ENCODE measurements around the gene RFLNA. TPM values are rescaled to one million over a fixed set of nuclear protein-coding genes. Genes with fewer than 3 reads are reported as not detected.

Gene RFLNA
- total RNA-seq (2014; rRNA removed; shearing (Covaris generic)), result 1.4 and 3.7 TPM in 2 replicates

GRCh38 chr12:124294780-124295341, at the start of gene RFLNA:
Gene RFLNA, plus strand, starts transcription at chr12:124295093. Its CDS starts 337 bp downstream, at chr12:124295430.
- Histone ChIP-seq H3K36me3 (replicated peaks; ENCODE audit: control insufficient read depth, insufficient read depth, low read length) (no peaks in the 10 kb centered on the region), H3K4me3 (ENCODE audit: insufficient read depth, low read depth, low read length) (peak within 1 kb of the TSS; percentile 37), H3K27me3 (ENCODE audit: control insufficient read depth, insufficient read depth, low read length) (peaks cover 25% of the 10 kb centered on the region)
- DNase-seq, result peak; percentile 91

- DNase-seq, result no peak
- H3K4me3 ChIP-seq (ENCODE audit: insufficient read depth, low read depth, low read length), result no peak overlapping the region
- no peaks in the 10 kb centered on the region for H3K36me3 ChIP-seq (replicated peaks; ENCODE audit: control insufficient read depth, insufficient read depth, low read length)
- no peaks in the 10 kb centered on the region for H3K27me3 ChIP-seq (ENCODE audit: control insufficient read depth, insufficient read depth, low read length)
Measured at GRCh38 chr12:124247331-124247730, 47.6 kb upstream of the RFLNA start.

GRCh38 chr12:124248941-124249825, 45.7 kb upstream of the RFLNA start:
- no peak for DNase-seq
- no peaks in the 10 kb centered on the region for H3K36me3 ChIP-seq (replicated peaks; ENCODE audit: control insufficient read depth, insufficient read depth, low read length)
- no peak overlapping the region for H3K4me3 ChIP-seq (ENCODE audit: insufficient read depth, low read depth, low read length)
- no peaks in the 10 kb centered on the region for H3K27me3 ChIP-seq (ENCODE audit: control insufficient read depth, insufficient read depth, low read length)

GRCh38 chr12:124251186-124251585, 43.7 kb upstream of the RFLNA start:
- Histone ChIP-seq H3K27me3 (ENCODE audit: control insufficient read depth, insufficient read depth, low read length) (no peaks in the 10 kb centered on the region; the same call in 1 of the 2 replicates), H3K4me3 (ENCODE audit: insufficient read depth, low read depth, low read length) (no peak overlapping the region), H3K36me3 (replicated peaks; ENCODE audit: control insufficient read depth, insufficient read depth, low read length) (no peaks in the 10 kb centered on the region)
- DNase-seq, result no peak

GRCh38 chr12:124252964-124253363, 41.9 kb upstream of the RFLNA start:
- H3K36me3 ChIP-seq (replicated peaks; ENCODE audit: control insufficient read depth, insufficient read depth, low read length), result no peaks in the 10 kb centered on the region
- no peak overlapping the region for H3K4me3 ChIP-seq (ENCODE audit: insufficient read depth, low read depth, low read length)
- DNase-seq, result no peak
- H3K27me3 ChIP-seq (ENCODE audit: control insufficient read depth, insufficient read depth, low read length), result no peaks in the 10 kb centered on the region; the same call in 1 of the 2 replicates

- DNase-seq, result no peak
- no peaks in the 10 kb centered on the region for H3K36me3 ChIP-seq (replicated peaks; ENCODE audit: control insufficient read depth, insufficient read depth, low read length)
- H3K27me3 ChIP-seq (ENCODE audit: control insufficient read depth, insufficient read depth, low read length), result no peaks in the 10 kb centered on the region; the same call in 1 of the 2 replicates
- H3K4me3 ChIP-seq (ENCODE audit: insufficient read depth, low read depth, low read length), result no peak overlapping the region
Measured at GRCh38 chr12:124254126-124254525, 40.8 kb upstream of the RFLNA start.

GRCh38 chr12:124259154-124260066, 35.5 kb upstream of the RFLNA start:
- H3K27me3 ChIP-seq (ENCODE audit: control insufficient read depth, insufficient read depth, low read length), result no peaks in the 10 kb centered on the region
- no peaks in the 10 kb centered on the region for H3K36me3 ChIP-seq (replicated peaks; ENCODE audit: control insufficient read depth, insufficient read depth, low read length)
- H3K4me3 ChIP-seq (ENCODE audit: insufficient read depth, low read depth, low read length), result no peak overlapping the region
- no peak for DNase-seq

GRCh38 chr12:124261885-124262284, 33.0 kb upstream of the RFLNA start:
- no peaks in the 10 kb centered on the region for H3K36me3 ChIP-seq (replicated peaks; ENCODE audit: control insufficient read depth, insufficient read depth, low read length)
- DNase-seq, result no peak
- no peak overlapping the region for H3K4me3 ChIP-seq (ENCODE audit: insufficient read depth, low read depth, low read length)
- H3K27me3 ChIP-seq (ENCODE audit: control insufficient read depth, insufficient read depth, low read length), result no peaks in the 10 kb centered on the region

GRCh38 chr12:124264089-124264795, 30.7 kb upstream of the RFLNA start:
- Histone ChIP-seq H3K27me3 (ENCODE audit: control insufficient read depth, insufficient read depth, low read length) (no peaks in the 10 kb centered on the region), H3K4me3 (ENCODE audit: insufficient read depth, low read depth, low read length) (no peak overlapping the region), H3K36me3 (replicated peaks; ENCODE audit: control insufficient read depth, insufficient read depth, low read length) (no peaks in the 10 kb centered on the region)
- DNase-seq, result no peak

- no peak for DNase-seq
- H3K4me3 ChIP-seq (ENCODE audit: insufficient read depth, low read depth, low read length), result no peak overlapping the region
Measured at GRCh38 chr12:124264879-124265278, 30.0 kb upstream of the RFLNA start.

GRCh38 chr12:124267205-124267778, 27.6 kb upstream of the RFLNA start:
- Histone ChIP-seq H3K36me3 (replicated peaks; ENCODE audit: control insufficient read depth, insufficient read depth, low read length) (no peaks in the 10 kb centered on the region), H3K27me3 (ENCODE audit: control insufficient read depth, insufficient read depth, low read length) (no peaks in the 10 kb centered on the region), H3K4me3 (ENCODE audit: insufficient read depth, low read depth, low read length) (no peak overlapping the region)
- DNase-seq, result no peak

More at GRCh38 chr12:124264879-124265278, 30.0 kb upstream of the RFLNA start:
- Histone ChIP-seq H3K36me3 (replicated peaks; ENCODE audit: control insufficient read depth, insufficient read depth, low read length) (no peaks in the 10 kb centered on the region), H3K27me3 (ENCODE audit: control insufficient read depth, insufficient read depth, low read length) (no peaks in the 10 kb centered on the region)

- Histone ChIP-seq H3K27me3 (ENCODE audit: control insufficient read depth, insufficient read depth, low read length) (no peaks in the 10 kb centered on the region), H3K4me3 (ENCODE audit: insufficient read depth, low read depth, low read length) (no peak overlapping the region), H3K36me3 (replicated peaks; ENCODE audit: control insufficient read depth, insufficient read depth, low read length) (no peaks in the 10 kb centered on the region)
- DNase-seq, result no peak
Measured at GRCh38 chr12:124270671-124271070, 24.2 kb upstream of the RFLNA start.

- no peaks in the 10 kb centered on the region for H3K27me3 ChIP-seq (ENCODE audit: control insufficient read depth, insufficient read depth, low read length)
- H3K36me3 ChIP-seq (replicated peaks; ENCODE audit: control insufficient read depth, insufficient read depth, low read length), result no peaks in the 10 kb centered on the region
- peak; percentile 82 for DNase-seq
- H3K4me3 ChIP-seq (ENCODE audit: insufficient read depth, low read depth, low read length), result no peak overlapping the region
Measured at GRCh38 chr12:124273630-124274029, 21.3 kb upstream of the RFLNA start.

GRCh38 chr12:124276337-124276736, 18.6 kb upstream of the RFLNA start:
- H3K4me3 ChIP-seq (ENCODE audit: insufficient read depth, low read depth, low read length), result no peak overlapping the region
- no peak for DNase-seq
- no peaks in the 10 kb centered on the region for H3K36me3 ChIP-seq (replicated peaks; ENCODE audit: control insufficient read depth, insufficient read depth, low read length)
- H3K27me3 ChIP-seq (ENCODE audit: control insufficient read depth, insufficient read depth, low read length), result no peaks in the 10 kb centered on the region
